ENCODE results near the gene KASH5.

DNA sequence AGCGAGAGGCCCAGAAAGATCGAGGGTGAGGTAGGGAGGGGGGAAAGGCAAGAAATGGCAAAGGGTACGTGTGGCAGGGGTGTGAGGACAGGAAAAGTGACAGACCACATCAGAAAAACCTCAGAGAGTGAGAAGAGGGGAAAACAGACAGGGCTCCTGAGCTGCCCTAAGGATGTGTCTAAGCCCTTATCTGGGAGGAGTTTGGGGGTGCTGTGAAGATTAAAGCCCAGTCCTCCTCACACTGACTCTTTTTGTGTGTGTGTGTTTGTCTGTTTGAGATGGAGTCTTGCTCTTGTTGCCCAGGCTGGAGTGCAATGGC is 35.9 kb downstream of the KASH5 start:
- TF ChIP-seq, protein P1, sequence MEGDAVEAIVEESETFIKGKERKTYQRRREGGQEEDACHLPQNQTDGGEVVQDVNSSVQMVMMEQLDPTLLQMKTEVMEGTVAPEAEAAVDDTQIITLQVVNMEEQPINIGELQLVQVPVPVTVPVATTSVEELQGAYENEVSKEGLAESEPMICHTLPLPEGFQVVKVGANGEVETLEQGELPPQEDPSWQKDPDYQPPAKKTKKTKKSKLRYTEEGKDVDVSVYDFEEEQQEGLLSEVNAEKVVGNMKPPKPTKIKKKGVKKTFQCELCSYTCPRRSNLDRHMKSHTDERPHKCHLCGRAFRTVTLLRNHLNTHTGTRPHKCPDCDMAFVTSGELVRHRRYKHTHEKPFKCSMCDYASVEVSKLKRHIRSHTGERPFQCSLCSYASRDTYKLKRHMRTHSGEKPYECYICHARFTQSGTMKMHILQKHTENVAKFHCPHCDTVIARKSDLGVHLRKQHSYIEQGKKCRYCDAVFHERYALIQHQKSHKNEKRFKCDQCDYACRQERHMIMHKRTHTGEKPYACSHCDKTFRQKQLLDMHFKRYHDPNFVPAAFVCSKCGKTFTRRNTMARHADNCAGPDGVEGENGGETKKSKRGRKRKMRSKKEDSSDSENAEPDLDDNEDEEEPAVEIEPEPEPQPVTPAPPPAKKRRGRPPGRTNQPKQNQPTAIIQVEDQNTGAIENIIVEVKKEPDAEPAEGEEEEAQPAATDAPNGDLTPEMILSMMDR (IDR thresholded peaks at IDR 0.05), result no peak
- no peak for TF ChIP-seq POLR2A (IDR thresholded peaks at IDR 0.05)

Measured in testis (tissue), 2 donors.